Erythroblast (primary cell): ENCODE data around the gene GLYAT.

Experiments used
- DNase-seq, 2 experiments: peaks; one replicate each; lab custom pipeline; 2025; lab: John Stamatoyannopoulos, UW
- GATA1 ChIP-seq: IDR thresholded peaks from 2 replicates; pipeline ENCODE4 v1.6.1; 2011; ENCODE audit warnings: low read depth, mild to moderate bottlenecking, control low read depth, low read length, moderate library complexity
- POLR2A ChIP-seq: IDR thresholded peaks from 2 replicates; pipeline ENCODE4 v1.6.1; 2011; ENCODE audit warnings: mild to moderate bottlenecking, low read length

Gene GLYAT

DNA sequence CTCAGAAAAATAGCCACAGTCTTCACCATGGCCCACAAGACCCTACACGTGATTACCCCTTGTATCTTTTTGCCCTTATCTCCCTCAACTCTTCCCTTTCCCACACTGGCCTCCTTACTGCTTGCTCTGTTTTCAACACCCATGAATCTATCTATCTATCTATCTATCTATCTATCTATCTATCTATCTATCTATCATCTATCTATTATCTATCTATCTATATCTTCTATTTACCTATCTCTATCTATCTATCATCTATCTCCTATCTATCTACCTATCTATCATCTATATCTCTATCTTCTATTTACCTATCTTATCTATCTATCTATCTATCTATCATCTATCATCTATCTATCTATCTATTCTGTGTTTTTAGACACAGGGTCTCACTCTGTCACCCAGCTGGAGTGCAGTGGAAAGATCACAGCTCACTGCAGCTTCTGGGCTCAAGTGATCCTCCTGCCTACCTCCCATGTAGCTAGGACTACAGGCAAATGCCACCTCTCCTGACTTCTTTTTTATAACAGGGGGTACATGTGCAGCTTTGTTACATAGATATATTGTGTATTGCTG, 55.1 kb downstream of the GLYAT start:
- TF ChIP-seq POLR2A (no peak), GATA1 (no peak)

DNA sequence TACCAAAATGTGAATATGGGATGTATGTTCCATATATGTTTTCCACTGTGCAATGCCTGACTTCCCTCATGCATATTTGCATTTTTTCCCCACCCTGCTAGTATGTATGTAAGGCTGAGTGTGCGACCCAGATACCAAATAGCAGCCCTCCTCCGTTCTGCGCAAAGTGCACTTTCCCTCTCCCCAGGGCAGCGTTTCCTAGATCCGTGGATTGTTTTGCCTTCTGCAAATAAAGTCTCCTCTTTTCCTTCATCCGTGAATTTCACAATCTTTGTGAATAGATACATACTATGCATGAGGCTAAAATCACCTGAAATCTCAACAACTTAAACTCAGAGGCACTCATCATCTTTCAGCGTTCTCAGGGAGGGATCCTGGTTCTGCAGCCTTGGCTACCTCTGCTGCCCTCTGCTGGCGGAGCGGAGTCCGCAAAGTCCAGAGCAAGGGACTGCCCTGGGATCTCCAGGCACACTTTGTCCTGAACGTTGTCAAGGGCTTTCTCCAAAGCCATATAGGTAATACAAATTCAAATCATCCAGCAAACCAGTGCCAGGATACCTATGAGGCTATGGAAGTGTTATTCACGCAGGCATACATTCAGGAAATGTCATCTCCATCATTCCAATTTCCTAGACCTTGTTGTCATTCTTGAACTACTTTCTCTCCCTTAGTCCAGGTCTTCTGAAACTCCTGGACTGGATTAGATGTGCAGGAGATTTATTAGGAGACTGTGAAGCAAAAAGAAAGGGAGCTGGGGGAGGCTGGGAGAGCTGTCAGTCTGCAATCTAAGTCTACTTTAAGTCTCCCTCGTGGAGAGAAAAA, 56.2 kb downstream of the GLYAT start:
- TF ChIP-seq GATA1: no peak
- peak; percentile 55 to 80 for DNase-seq

More for the DNA sequence above, 55.1 kb downstream of the GLYAT start:
- DNase-seq: no peak

DNA sequence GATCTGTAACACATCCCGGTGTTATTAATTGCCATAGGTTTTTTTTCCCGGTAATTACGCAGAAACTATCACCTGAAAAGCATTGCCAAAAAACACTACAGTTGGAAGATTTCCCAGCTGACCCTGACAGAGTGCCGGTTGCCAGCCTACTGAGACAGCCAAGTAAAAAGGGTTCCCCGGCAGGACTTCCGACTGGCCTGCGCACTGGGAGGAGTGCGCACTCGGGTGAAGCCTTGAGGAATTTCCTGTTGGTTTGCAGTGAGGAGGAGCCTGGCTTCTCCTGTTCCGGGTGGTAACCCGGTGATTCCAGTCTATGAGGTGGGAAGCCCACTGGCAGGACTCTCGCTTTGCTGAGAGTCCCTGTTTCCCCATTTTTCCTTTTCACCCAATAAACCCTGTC, 57.1 kb downstream of the GLYAT start:
- TF ChIP-seq POLR2A: no peak
- no peak for TF ChIP-seq GATA1

DNA sequence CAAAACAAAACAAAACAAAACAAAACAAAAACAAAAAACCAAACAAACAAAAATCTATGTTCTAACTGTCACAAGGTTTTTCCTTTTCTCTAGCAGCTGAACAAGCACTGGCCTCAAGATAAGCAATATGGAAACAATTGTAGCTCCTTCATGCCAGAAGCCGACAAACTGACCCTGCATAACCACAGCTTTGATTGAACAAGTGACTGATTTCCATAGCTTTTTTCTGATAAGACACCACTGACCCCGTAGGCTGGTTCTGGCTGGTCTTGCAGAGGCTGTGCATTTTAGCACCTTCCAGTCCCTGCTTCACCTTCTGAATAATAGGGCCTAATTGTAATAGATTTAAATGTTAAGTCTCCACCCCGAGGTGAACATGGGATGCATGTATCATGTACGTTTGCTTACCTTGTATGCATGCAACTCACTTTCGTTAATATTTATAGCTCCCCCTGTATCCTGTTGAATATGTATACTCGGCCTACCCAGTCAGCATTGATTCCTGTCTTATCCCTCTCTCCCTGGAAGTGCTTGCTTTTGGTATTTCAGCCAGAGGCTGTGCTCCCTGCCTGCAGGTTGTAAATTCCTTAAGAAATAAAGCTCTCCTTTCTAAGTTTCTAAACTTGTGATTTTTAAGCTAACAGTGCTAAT, 59.6 kb downstream of the GLYAT start:
- no peak for DNase-seq
- no peak for TF ChIP-seq GATA1
- TF ChIP-seq POLR2A: no peak

More for the DNA sequence above, 57.1 kb downstream of the GLYAT start:
- DNase-seq: no peak

DNA sequence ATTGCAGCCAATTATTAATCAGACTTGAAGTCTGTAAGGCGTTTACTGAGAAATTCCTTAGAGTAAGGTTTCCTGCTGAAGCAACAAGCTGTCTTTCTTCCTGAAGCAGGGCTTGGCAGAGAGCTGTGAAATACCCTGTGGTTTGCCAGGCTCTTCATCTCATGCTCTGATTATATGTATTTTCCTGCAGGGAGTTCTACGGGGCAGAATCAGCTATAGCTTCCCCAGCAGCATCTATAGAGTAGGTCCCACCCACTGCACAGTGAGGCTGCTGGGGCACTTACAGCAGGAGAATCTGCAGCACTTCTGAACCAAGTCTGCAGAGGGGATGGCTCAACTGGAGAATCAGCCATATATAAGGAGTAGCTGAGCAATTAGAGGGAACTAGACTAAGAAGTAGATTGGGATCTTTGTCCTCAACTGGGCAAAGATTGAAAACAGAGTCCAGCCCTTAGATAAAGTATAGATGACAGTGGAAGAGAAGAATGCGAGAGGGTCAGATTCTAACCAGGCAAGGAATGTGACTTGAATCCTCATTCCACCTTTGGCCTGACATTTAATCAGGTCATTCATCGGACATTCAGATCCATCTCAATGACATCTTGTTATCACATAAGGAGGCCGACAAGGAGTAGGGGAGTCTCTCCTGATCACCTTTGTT, 71.7 kb downstream of the GLYAT start:
- TF ChIP-seq POLR2A: no peak
- TF ChIP-seq GATA1: no peak
- DNase-seq: no peak

DNA sequence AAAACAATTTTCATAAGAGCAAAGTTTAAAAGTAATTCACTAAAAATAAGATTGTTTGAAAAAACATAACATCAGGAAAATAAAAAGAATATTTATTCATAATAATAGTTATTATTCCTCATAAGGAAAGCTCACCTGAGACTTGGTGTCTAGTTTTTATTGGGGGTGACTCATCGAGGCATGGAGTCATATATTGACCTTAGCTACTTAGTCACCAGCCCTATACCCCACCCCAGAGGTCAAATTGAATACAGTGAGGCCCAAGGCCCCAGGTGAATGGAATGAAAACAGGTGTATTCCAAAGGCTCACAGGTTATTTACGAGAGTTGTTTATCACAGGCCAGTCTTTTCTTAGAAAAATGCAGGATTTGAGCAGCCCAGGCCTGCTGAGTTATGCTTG, 72.3 kb downstream of the GLYAT start:
- no peak for DNase-seq
- no peak for TF ChIP-seq GATA1
- no peak for TF ChIP-seq POLR2A
